ENCODE data around the gene EFHD2.
A peak's percentile ranks its signal among the peaks of the same experiment; 100 is the strongest.
"Not testable (repeated sequence)": the region's sequence is repeated elsewhere in the genome, so short reads cannot be mapped to it uniquely, and the experiment has no call there.

EFHD2 gene

DNA sequence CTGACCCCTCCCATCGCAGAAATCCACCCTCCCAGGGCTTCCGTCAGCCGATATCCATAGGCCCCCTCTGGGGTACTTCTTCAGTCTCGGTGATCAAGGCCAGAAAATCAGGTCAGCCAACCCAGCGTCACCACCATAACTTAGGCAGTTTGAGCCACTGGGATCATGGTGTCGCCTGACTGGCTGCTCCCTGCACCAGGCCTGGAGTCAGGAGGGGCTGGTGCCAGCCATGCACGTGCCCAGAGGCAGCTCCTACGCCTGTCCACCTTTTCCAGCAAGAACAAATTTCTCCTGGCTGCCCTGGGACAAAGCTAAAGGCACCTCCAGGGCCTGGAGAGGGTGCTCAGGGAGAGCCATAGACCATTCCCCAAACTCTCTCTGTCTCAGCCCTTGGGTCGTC lies 23.8 kb downstream of the EFHD2 start:
- no peak for DNase-seq

DNA sequence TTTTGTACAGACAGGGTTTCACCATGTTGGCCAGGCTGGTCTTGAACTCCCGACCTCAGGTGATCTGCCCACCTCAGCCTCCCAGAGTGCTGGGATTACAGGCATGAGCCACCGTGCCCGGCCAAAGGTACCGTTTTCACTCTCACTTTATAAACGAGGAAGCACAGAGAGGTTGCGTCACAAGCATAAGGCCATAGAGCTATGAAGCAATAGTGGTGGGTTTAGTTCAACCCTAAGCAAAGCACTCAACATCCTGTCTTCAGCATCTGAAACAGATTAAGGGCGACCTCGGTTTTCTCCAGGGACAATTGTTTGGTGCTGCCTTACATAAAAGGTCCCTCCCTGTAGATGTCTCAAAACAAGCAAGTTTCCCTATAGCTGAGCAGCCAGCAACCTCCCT lies 25.1 kb downstream of the EFHD2 start:
- DNase-seq = not testable (repeated sequence)

- DNase-seq = no peak
Measured at GRCh38 chr1:15435239-15436077, 25.8 kb downstream of the EFHD2 start.

- peak; percentile 20 for DNase-seq
Measured at GRCh38 chr1:15436881-15437442, 27.3 kb downstream of the EFHD2 start.

DNA sequence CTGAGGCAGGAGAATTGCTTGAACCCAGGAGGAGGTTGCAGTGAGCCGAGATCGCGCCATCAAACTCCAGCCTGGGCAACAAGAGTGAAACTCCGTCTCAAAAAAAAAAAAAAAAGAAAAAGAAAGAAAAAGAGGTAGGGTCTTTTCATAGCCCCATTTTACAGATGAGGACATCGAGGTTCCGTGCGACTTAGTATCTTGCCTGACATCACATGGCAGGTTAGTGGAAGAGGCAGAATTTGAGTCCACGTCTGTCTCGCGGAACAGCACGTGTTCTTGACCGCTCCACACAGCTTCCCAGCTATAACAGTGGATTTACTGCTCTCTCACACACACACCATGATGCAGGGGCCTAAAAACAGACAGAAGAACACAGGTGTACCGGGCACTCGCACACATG lies 29.6 kb downstream of the EFHD2 start:
- DNase-seq = no peak

GRCh38 chr1:15440357-15440756 lies 30.7 kb downstream of the EFHD2 start:
- DNase-seq = no peak

GRCh38 chr1:15441247-15441646 lies 31.6 kb downstream of the EFHD2 start:
- DNase-seq = no peak

GRCh38 chr1:15442119-15442518 lies 32.4 kb downstream of the EFHD2 start:
- no peak for DNase-seq

GRCh38 chr1:15442759-15443158 lies 33.1 kb downstream of the EFHD2 start:
- no peak for DNase-seq

DNA sequence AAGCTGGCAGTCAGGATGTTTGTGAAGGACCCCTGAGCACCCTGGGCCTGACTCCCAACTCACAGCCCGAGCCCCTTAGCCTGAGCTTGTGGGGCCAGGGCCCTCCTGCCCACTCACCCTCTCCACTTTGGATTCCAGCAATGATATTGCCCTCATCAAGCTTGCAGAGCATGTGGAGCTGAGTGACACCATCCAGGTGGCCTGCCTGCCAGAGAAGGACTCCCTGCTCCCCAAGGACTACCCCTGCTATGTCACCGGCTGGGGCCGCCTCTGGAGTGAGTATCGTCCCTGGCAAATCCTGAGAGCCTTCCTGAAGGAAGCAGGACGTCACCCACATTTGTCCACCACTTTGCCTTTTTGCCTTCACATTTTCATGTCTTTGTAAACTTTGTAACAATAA lies 33.6 kb downstream of the EFHD2 start:
- no peak for DNase-seq

DNA sequence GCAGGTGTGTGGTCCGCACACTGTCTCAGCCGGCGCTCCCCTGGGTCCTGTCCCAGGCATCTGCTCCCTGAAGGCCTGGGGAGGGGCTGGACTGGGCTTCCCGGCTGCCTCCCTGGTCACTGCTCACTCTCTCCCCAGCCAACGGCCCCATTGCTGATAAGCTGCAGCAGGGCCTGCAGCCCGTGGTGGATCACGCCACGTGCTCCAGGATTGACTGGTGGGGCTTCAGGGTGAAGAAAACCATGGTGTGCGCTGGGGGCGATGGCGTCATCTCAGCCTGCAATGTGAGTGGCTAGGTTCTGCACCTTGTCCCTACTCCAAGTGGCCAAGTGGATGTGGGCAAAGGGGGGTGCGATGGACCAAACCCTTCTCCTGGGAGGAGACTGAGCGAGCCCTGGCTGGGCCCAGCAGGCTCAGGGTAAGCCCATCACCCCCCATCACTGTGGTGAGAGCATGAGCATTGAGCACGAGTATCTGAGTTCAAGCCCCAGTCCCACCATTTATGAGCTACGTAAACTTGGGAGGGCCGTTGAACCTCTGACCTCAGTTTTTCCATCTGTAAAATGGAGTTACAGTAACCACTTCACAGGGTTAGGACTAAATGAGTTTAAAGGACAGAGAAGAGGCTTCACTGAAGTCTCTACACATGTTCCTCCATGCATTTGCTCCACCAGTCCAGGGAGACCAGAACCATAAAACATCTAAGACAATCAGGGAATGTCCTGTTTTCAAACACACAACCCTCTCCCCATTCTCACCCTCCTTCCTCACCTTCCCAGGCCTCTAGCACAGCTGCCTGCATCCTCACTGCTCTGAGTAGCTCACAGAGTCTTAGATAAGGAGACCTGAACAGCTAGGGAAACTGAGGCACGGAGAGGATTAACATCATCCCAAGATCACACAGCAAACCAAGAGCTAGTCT lies 35.0 kb downstream of the EFHD2 start:
- no peak for DNase-seq

GRCh38 chr1:15445390-15446122 lies 35.9 kb downstream of the EFHD2 start:
- DNase-seq = no peak

DNA sequence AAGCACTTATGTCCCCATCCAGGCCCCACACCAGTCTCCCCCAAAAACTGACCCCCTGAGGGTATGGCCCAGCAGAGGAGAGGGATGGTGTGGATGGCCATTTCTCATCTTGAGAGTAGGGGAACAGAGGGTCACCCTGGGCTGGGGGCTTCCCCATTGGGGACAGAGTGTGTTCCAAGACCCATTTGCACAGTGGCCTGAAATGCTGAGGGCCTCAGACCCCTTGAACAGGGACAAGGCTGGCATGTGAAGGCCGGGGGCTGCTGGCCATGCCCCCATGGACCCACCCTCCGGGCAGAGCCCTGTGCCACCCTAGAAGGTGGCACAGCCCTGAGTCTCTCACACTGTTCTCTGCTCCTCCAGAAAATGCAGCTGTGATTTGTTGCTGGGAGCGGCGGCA lies 36.5 kb downstream of the EFHD2 start:
- DNase-seq = no peak

GRCh38 chr1:15448877-15449462 lies 39.3 kb downstream of the EFHD2 start:
- no peak for DNase-seq

DNA sequence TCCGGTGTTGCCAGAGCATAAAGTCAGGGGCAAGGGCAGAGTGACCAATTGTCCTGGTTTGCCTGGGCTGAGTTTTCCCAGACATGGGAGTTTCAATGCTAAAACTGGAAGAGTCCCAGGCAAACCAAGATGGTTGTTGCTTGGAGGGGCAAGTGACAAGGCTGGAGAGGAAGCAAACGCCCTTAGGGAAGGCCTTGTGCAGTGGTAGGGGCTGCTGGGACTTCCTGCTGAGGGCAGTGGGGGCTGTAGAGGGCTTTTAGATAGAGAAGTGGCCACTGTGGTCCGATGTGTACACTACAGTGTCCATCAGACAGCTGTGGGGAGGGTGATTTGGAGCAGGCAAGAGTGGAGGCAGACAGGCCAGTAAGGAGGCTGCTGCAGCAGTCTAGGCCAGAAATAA lies 39.9 kb downstream of the EFHD2 start:
- no peak for DNase-seq

DNA sequence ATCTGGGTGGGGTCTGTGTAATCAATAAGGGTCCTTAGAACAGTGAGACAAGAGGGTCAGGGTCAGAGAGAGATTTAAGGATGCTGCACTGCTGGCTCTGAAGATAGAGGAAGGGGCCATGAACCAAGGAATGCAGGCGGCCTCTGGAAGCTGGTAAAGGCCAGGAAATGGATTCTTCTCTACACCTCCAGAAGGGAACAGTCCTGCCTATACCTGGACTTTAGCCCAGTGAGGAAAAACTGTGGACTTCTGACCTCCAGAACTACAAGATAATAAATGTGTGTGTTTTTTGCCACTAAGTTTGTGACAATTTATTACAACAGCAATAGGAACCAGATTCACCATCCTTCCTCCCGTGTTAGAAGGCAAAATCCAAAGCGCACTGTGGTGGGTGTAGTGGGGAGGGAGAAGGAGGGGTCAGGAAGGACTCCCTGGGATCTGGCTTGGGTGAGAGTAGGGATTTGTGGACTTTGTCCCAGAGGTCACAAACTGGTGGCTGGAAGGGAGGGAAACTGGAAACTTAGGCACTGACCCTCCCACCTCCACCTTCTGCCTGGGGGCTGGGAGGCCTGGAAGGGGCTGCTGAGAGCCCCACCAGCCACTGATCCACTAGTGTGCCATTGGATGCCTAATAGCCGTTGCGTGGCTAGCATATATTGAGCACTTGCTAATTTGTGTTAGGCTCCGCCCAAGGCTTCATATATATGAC lies 41.5 kb downstream of the EFHD2 start:
- DNase-seq = no peak

GRCh38 chr1:15452216-15452615 lies 42.5 kb downstream of the EFHD2 start:
- no peak for DNase-seq

DNA sequence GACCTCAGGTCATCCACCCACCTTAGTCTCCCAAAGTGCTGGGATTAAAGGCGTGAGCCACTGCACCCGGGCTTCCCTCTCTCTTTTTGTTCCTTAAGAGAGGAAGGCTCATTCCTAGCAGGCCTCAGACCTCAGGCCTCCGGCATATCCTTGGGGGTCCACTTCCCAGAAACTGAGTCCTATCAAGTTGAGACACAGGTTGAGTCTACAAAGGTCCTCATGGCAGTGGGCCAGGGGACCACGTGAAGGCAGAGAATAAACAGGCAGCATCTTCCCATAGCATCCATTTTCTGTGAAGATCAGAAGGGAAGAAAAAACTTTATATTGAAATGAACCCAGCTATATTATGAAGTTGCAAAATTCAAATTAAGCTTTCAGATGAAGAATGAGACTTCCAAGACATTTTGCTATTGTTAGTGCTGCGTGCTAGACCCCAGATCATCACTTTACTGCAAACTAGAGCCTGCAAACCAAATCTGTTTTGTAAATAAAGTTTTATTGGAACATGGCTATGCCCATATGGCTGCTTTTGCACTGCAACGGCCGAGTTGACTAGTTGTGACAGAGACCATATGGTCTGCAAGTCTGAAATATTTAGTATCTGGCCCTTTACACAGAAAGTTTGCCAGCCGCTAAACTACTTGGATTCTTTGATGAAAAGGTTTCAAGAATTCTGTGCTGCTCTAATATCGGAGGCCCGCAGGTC lies 43.3 kb downstream of the EFHD2 start:
- DNase-seq = no peak

GRCh38 chr1:15453734-15454133 lies 44.0 kb downstream of the EFHD2 start:
- no peak for DNase-seq

DNA sequence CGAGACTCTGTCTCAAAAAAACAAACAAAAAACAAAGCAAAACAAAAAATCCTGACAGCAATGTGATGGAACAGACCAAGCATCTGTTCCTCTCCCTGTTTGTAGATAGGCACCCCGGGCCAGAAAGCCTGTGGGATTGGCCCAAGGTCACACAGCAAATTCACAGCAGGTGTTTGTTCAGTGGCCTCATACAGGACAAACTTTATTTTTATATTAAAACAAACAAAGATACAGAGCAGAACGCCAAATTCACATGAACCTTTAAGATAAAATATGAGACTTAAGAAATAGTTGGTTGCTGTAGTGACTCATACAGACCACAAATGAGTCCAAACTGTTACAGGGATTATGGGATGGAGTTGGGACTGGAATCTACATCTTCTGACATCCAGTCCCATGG lies 44.6 kb downstream of the EFHD2 start:
- DNase-seq = no peak

DNA sequence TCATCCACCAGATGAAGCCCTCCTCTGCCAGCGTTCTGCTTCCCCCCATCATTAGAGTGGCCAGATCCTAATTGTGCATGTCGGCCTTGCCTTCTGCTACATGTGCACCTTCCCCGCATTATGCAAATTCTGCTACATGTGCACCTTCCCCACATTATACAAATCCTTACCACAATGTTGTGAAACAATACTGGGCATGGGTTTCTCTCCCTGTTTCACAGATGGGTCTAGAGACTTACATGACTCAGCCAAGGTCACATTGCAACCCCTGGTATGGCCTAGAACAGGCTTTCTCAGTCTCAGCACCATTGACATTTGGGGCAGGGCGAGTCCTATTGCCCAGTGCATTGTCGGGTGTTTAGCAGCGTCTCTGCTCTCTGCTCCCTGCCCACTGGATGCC lies 45.8 kb downstream of the EFHD2 start:
- no peak for DNase-seq

Data from NCI-H1092 (cell line).